Astrocyte (in vitro differentiated cells and primary cell): ENCODE data around the gene TMEM161B.

Source experiments
- CTCF ChIP-seq: IDR thresholded peaks from 2 replicates; pipeline ENCODE4 v1.5.1; 2011; ENCODE audit warnings: low read depth, mild to moderate bottlenecking, inconsistent platforms, low read length, moderate library complexity; ENCODE audit not compliant: insufficient read depth
- EZH2 ChIP-seq: IDR thresholded peaks from 2 replicates; pipeline ENCODE4 v1.6.1; 2012; ENCODE audit warnings: mild to moderate bottlenecking, low read length, inconsistent platforms; ENCODE audit not compliant: insufficient read depth

GRCh38 chr5:88251048-88251711 is 17.5 kb downstream of the TMEM161B start:
- no peak for TF ChIP-seq CTCF
- no peak for TF ChIP-seq EZH2
